Stimulated activated naive CD8-positive, alpha-beta T cell treated with anti-CD3 and anti-CD28 coated beads, Interleukin-15, Interleukin-2, amounts not matched to agents 100 ng/mL and 50 ng/mL, for 24 hours (primary cell): ENCODE measurements around the gene LBHD2.

Experiments
- H3K27ac Mint-ChIP-seq: one replicate; pipeline ENCODE4 v1.8.0; 2021; ENCODE audit warnings: mild to moderate bottlenecking, mixed read lengths
- H3K27me3 Mint-ChIP-seq: one replicate; pipeline ENCODE4 v1.8.0; 2021; ENCODE audit warnings: mixed read lengths
- H3K36me3 Mint-ChIP-seq: one replicate; pipeline ENCODE4 v1.8.0; 2021; ENCODE audit warnings: low read depth, mixed read lengths
- H3K4me1 Mint-ChIP-seq: one replicate; pipeline ENCODE4 v1.8.0; 2021; ENCODE audit warnings: low read depth, mixed read lengths
- H3K4me3 Mint-ChIP-seq: one replicate; pipeline ENCODE4 v1.8.0; 2021; ENCODE audit warnings: mild to moderate bottlenecking, mixed read lengths
- H3K9me3 Mint-ChIP-seq: one replicate; pipeline ENCODE4 v1.8.0; 2021; ENCODE audit warnings: mixed read lengths

The LBHD2 gene

DNA sequence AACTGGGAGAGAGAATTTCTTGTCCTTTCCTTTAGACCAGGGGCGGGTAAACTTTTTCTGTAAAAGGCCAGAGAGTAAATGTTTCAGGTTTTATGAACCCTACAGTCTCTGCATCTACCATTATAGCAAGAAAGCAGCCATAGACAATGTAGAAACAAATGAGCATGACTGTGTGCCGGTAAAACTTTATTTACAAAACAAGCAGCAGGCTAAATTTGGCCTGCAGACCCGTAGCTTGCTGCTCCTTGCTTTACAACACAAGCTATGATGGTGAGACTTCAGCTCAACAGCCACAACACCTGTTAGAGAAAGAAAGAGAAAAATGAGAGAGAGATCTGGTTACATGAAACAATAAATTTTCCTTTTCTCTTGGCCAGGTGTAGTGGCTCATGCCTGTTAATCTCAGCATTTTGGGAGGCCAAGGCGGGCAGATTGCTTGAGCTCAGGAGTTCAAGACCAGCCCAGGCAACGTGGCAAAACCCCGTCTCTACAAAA lies 22.5 kb upstream of the LBHD2 start:
- H3K36me3 Mint-ChIP-seq, result no peaks in the 10 kb centered on the region
- H3K9me3 Mint-ChIP-seq, result no peaks in the 10 kb centered on the region
- peaks cover 7% of the 10 kb centered on the region for H3K4me1 Mint-ChIP-seq
- peaks cover 28% of the 10 kb centered on the region for H3K27me3 Mint-ChIP-seq
- H3K27ac Mint-ChIP-seq, result no peak overlapping the region
- no peak overlapping the region for H3K4me3 Mint-ChIP-seq

DNA sequence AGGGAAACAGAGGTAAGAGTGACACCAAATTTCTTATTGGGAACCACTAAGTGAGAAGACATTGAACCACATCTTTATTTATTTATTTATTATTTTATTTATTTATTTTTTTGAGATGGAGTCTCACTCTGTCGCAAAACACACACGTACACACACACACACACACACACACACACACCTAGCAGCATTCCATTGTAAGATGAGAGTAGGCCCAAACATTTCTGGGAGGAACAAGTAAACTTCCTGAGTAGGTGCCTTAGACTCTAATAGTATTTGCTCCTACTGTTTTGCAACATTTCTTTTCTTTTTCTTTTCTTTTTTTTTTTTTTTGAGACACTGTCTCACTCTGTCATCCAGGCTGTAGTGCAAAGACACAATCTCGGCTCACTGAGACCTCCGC lies 19.6 kb upstream of the LBHD2 start:
- no peaks in the 10 kb centered on the region for H3K9me3 Mint-ChIP-seq
- H3K36me3 Mint-ChIP-seq, result no peaks in the 10 kb centered on the region

DNA sequence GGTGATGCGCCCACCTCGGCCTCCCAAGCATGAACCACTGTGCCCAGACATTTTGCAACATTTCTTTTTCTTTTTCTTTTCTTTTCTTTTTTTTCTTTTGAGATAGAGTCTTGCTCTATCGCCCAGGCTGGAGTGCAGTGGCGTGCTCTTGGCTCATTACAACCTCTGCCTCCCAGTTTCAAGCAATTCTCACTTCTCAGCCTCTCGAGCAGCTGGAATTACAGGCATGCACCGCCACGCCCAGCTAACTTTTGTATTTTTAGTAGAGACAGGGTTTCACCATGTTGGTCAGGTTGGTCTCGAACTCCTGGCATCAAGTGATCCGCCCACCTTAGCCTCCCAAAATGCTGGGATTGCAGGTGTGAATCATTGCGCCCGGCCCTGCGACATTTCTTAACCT lies 19.0 kb upstream of the LBHD2 start:
- Mint-ChIP-seq H3K4me3 (no peak overlapping the region), H3K36me3 (no peaks in the 10 kb centered on the region), H3K27me3 (peaks cover 17% of the 10 kb centered on the region), H3K9me3 (no peaks in the 10 kb centered on the region), H3K27ac (no peak overlapping the region), H3K4me1 (no peaks in the 10 kb centered on the region)

More for the DNA sequence above, 19.6 kb upstream of the LBHD2 start:
- Mint-ChIP-seq H3K4me1 (no peaks in the 10 kb centered on the region), H3K27me3 (peaks cover 22% of the 10 kb centered on the region), H3K4me3 (no peak overlapping the region), H3K27ac (no peak overlapping the region)

DNA sequence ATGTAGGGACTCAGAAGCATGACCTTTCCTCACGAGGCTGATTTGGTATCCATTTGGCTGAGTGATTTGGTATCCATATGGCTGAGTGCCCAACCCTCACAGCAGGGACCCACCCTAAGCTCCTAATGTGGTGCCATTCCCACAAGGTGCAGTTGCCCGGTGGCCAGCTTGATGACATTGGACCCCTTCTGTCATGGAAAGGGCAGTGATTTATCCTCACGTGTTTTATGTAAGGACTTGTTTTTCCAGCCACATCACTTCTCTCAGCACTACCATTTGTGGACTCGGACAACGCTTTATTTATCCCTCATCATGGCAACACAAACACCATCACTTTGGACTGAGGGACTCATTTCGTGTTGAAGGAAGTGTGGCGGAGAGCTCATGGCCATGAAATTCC lies 18.1 kb upstream of the LBHD2 start:
- Mint-ChIP-seq H3K27ac (no peak overlapping the region), H3K9me3 (no peaks in the 10 kb centered on the region), H3K36me3 (no peaks in the 10 kb centered on the region), H3K4me3 (no peak overlapping the region), H3K4me1 (no peaks in the 10 kb centered on the region), H3K27me3 (peaks cover 14% of the 10 kb centered on the region)

DNA sequence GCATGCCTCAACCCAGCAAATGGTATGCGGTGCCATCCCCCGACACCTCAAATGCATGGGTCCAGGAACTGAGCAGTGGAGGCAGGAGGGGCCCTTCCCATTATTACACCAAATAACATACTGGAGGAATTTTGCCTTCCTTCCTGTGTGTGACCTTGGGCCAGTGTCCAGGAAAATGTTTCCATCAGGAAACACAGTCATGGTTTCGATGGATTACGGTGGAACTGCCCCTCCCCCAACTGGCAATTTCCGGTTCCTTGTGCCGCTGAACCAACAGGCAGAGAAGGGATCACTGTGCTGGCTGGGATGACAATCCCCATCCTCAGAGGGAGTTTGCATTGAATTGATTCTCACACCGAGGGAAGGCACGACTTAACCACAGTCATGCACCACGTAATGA lies 17.6 kb upstream of the LBHD2 start:
- no peak overlapping the region for H3K27ac Mint-ChIP-seq
- no peaks in the 10 kb centered on the region for H3K9me3 Mint-ChIP-seq
- no peak overlapping the region for H3K4me3 Mint-ChIP-seq
- H3K27me3 Mint-ChIP-seq, result peaks cover 14% of the 10 kb centered on the region
- no peaks in the 10 kb centered on the region for H3K36me3 Mint-ChIP-seq
- H3K4me1 Mint-ChIP-seq, result no peaks in the 10 kb centered on the region

DNA sequence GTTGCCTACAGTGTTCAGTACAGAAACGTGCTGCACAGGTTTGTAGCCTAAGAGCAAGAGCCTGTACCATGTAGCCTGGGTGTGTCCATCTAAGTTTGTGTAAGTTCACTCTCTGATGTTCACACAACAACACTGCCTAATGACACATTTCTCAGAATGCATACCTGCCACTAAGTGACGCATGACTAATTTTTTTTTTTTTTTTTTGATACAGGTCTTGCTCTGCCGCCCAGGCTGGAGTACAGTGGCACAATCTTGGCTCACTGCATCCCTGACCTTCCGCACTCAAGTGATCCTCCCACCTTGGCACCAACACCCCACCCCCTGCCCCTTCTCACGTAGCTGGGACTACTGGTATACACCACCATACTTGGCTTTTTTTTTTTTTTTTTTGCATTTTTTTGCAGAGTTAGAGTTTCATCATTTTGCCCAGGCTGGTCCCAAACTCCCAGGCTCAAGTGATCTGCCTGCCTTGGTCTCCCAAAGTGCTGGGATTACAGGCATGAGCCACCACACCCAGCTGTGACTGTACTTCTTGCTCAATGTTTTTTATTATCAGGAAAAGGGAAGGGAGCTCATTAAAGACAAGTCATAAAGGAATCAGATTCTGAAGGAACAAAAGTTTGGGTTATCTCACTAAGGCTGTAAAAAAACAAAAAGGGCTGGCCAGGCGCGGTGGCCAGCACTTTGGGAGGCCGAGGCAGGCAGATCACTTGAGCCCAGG lies 16.6 kb upstream of the LBHD2 start:
- no peaks in the 10 kb centered on the region for H3K4me1 Mint-ChIP-seq
- H3K27ac Mint-ChIP-seq, result no peak overlapping the region
- no peaks in the 10 kb centered on the region for H3K36me3 Mint-ChIP-seq
- no peak overlapping the region for H3K4me3 Mint-ChIP-seq
- no peaks in the 10 kb centered on the region for H3K9me3 Mint-ChIP-seq
- H3K27me3 Mint-ChIP-seq, result peaks cover 14% of the 10 kb centered on the region

DNA sequence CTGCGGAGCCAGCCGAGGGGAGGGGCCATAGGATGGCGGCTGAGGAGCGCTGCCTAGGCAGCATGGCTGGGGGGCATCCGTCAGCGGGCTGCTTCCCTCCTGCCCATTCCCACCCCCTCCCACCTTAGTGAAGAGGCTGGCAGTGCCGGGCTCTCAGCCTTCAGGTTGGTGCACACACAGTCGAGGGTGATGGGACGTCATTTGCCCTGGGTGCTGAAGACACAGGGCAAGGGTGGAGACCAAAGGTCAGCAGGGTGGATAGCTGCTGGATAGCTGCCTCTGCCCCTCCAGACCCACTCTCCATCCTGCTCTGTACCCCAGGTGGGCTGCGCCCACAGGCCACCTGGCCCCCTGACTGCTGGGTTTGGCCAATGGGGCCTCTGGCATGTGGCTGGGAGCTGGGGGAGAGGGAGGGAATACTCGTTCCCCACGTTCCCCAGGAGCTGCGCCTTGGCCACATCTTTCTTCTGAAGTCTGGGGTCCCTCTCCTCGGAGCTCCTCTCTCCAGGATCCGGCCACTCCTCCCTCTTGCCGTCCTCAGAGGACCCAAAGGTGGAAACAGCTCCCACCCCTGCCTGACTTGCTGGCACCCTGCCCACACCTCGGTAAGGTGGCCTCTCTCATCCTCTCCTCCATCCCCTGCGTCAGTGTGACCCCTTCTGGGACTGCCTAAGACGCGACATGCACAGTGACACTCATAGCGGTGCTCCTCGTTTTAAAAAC lies 15.5 kb upstream of the LBHD2 start:
- no peaks in the 10 kb centered on the region for H3K9me3 Mint-ChIP-seq
- H3K36me3 Mint-ChIP-seq, result no peaks in the 10 kb centered on the region
- no peaks in the 10 kb centered on the region for H3K4me1 Mint-ChIP-seq
- H3K27ac Mint-ChIP-seq, result no peak overlapping the region
- no peak overlapping the region for H3K4me3 Mint-ChIP-seq
- H3K27me3 Mint-ChIP-seq, result peaks cover 14% of the 10 kb centered on the region

DNA sequence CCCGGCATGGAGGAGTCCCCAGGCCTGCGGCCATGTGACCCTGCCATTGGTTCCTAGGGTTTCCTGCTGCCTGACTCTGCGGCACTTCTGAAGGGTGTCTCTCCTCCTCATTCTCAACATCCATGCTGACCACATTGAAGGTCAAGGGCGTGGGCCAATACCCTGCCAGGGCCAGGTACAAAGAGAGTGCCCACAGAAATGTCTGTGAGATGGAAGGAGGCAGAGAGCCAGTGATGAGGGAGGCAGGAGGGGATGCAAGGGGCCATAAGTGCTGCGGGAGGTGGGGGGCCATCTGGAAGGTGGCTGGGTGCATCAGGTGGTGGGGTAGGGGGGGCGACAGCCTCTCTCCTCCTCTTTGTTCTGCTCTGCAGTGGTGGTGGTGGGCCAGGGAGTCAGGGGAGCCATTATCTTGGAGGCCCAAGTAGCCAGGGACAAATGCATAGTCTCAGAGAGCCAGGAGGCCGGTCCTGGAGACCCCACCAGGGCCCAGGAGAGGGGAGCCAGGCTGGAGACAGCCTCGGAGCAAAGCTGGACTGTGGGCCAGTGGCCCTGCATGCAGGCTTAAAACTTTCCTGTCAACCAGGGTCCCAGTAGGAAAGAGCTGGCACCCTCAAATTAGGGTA lies 13.6 kb upstream of the LBHD2 start:
- no peak overlapping the region for H3K27ac Mint-ChIP-seq
- no peaks in the 10 kb centered on the region for H3K36me3 Mint-ChIP-seq
- H3K4me1 Mint-ChIP-seq, result no peaks in the 10 kb centered on the region
- H3K27me3 Mint-ChIP-seq, result peaks cover 15% of the 10 kb centered on the region
- H3K4me3 Mint-ChIP-seq, result no peak overlapping the region
- H3K9me3 Mint-ChIP-seq, result no peaks in the 10 kb centered on the region

DNA sequence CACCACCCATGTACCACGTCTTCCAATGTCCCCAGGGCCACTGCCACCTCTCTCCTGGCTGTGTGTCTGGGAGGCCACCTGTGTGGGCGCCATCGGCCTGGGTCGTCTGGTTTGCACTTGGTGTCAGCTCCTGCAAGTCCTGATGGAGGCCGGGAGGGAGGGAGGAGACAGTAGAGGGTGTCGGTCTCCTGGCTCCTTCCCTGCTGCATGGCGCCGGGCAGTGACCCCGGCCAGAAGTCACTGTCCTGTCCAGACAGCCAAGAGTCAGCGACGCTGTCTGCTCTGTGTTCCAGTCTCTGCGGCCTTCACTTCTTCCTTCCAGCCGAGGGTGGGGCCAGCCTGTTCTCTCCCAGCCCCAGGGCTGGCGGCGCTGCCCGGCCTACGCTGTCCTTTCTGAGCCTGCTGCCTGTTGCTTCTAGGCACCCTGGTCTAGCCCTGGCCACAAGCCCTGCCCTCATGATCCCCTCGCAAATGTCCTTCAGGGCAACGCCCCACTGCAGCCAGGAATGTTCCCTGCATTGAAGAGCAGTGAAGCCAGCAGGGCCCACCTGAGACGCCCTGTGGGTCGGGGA lies 13.0 kb upstream of the LBHD2 start:
- Mint-ChIP-seq H3K27ac (no peak overlapping the region), H3K4me1 (no peaks in the 10 kb centered on the region), H3K27me3 (peaks cover 14% of the 10 kb centered on the region), H3K36me3 (no peaks in the 10 kb centered on the region), H3K4me3 (no peak overlapping the region), H3K9me3 (no peaks in the 10 kb centered on the region)

DNA sequence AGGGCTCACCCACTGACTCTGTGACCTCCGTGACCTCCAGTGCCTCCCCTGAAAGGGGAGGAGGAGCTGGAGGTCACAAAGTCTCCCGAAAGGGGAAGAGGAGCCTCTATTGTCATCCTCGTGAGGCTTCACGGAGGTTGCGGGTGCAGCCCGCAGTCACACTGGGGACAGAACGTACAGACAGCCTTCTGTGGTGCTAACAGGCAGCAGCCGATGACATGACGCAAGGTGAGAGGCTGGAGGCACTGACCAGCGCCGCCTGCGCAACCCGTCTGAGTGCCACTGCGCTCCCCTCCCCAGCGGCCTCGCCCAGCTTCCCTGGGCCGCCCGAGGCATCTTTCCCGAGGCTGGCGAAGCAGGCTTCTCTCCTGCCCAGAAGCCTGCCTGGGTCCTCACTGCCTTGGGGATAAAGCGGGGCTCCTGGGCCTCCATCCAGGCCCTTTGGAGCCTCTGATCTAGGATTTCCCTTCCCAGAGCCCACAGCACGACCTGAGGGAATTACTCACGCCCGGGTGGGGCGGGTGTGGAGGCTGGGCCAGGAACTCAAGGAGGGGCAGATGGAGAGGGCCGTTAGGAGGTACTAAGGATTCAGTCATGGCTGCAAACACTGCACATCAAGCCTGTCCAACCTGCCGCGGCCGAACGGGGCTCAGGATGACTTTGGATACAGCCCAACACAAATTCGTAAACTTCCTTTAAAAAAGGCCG lies 12.3 kb upstream of the LBHD2 start:
- H3K36me3 Mint-ChIP-seq, result no peaks in the 10 kb centered on the region
- no peak overlapping the region for H3K27ac Mint-ChIP-seq
- no peak overlapping the region for H3K4me3 Mint-ChIP-seq
- H3K27me3 Mint-ChIP-seq, result peaks cover 9% of the 10 kb centered on the region
- no peaks in the 10 kb centered on the region for H3K9me3 Mint-ChIP-seq
- H3K4me1 Mint-ChIP-seq, result no peaks in the 10 kb centered on the region

DNA sequence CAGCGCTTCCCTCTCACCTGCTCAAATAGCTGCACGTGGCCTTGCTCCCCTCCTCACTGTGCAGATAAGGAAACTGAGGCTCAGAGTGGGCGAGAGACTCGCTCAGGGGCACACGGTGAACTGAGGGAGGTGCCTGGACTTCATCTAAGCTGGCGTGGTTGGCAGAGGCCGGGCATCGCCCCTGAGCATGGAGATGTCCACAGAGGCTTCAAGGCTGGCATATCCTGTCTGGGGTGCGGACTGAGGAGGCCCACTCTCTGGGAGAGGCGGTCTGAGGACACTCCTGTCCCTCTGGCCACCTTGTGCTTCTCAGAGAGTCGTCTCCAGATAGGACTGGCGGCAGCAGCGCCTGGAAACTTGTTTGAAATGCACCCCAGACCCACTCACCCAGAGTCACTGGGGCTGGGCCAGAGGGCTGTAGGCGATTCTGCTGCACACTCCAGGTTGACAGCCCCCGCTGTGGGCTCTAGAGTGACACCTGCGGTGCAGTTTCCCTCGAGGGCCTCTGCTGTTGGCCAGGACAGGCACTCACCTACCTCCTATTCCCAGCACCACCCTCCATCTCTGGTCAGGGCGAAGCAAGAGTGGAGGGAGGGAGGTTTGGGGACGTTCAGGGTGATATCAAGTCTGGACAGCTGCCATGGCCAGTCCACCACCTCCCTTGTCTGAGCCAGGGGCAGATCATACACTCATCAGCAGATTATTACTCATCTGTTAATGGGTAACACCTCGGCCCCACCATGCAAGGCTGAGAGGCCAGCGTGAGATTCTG lies 11.2 kb upstream of the LBHD2 start:
- no peak overlapping the region for H3K27ac Mint-ChIP-seq
- H3K4me1 Mint-ChIP-seq, result no peaks in the 10 kb centered on the region
- H3K4me3 Mint-ChIP-seq, result no peak overlapping the region
- peaks cover 5% of the 10 kb centered on the region for H3K27me3 Mint-ChIP-seq
- H3K9me3 Mint-ChIP-seq, result no peaks in the 10 kb centered on the region
- H3K36me3 Mint-ChIP-seq, result no peaks in the 10 kb centered on the region

DNA sequence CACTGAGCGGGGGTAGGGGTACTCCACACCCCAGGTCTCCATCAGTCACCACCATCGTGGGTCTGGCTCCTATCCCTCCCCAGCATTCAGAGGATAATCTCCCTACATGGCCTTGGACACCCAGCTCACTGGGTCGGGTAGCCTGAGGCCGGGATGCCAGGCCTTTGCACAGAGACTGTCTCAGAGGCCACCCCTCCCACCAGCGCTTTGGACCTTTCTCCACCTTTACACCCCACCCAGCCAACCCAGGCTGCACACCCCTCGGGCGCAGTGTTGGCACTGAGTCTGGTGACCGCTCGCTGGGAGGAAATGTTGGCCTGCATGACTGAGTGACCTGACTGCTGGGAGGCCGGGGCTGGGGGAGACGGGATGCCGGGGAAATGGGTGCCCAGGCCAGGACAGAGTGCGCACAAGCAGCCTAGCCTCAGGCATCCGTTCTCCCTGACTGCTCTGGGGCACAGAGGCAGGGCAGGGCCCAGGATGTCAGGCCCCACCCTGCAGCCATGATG lies 10.6 kb upstream of the LBHD2 start:
- H3K27ac Mint-ChIP-seq, result no peak overlapping the region

DNA sequence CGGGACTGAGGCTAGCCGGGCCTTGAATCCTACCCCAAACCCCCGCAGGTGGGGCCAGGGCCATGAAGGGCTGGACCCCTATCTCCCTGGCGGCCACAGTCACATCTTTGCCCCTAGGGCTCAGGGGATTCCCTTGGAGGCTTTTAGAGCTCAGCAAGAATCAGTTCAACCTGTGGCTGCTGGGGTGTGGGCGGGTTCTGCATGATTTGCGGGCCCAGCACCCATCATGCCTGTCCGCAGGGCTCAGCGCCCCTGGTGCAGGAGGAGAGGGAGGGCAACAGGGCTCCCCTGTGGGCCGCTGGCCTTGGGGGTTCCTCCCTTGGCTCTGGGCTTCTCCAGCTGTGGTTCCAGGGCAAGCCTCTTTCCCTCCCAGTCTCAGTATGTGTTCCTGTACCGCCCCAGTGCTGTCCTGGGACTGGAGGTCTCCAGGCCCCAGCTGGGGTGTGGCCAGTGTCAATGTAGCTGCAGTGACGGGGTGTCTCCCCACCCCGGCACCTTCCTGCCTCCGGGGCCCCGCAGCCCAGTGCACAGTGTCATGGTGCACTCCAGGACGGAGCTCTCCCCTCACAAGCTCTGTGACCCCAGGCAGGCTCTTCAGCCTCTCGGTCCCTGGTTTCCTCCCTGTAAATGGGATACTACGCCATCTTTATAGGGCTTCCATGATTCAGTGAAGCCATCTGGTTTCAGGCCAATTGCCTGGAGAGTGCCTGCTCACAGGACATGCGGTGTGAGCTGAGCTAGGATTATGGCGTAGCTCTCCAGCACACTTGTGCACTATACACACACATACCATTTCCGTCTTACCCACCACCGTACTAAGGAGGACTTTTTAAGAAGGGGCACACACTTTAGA lies 9.9 kb upstream of the LBHD2 start:
- Mint-ChIP-seq H3K27ac (no peak overlapping the region), H3K4me1 (no peaks in the 10 kb centered on the region), H3K4me3 (no peak overlapping the region), H3K9me3 (no peaks in the 10 kb centered on the region), H3K27me3 (peaks cover 5% of the 10 kb centered on the region), H3K36me3 (no peaks in the 10 kb centered on the region)

More for the DNA sequence above, 10.6 kb upstream of the LBHD2 start:
- Mint-ChIP-seq H3K36me3 (no peaks in the 10 kb centered on the region), H3K4me1 (no peaks in the 10 kb centered on the region), H3K9me3 (no peaks in the 10 kb centered on the region), H3K4me3 (no peak overlapping the region), H3K27me3 (peaks cover 5% of the 10 kb centered on the region)
